Breast epithelium (tissue), 3 donors: ENCODE data around the gene SPHK2.

Source experiments
- POLR2AphosphoS5 ChIP-seq, 3 donors: sonication (generic); formaldehyde crosslinking; IDR thresholded peaks; one replicate each; pipeline ENCODE4 v1.6.1; 2017; ENCODE audit warnings: antibody characterized with exemption in 3 of 3
- TF ChIP-seq, protein P1 (sequence below), 3 donors: fragments of 450-650 bp; IDR thresholded peaks; one replicate each; pipeline ENCODE4 v1.5.1; 2016 to 2017; ENCODE audit warnings: antibody characterized with exemption in 3 of 3, mild to moderate bottlenecking in 3 of 3, moderate library complexity in 3 of 3

DNA sequence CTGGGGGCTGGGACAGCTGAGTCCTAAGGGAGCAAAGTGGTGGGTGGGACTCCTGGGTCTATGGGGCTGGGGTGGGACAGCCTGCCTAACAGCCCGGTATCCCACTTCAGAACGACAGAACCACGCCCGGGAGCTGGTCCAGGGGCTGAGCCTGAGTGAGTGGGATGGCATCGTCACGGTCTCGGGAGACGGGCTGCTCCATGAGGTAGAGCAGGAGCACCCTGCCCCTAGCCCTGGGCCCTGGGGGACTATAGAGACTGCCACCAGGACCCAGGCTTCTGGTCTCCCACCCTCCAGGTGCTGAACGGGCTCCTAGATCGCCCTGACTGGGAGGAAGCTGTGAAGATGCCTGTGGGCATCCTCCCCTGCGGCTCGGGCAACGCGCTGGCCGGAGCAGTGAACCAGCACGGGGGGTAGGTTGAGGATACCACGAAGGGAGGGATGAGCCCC, 8.6 kb downstream of the SPHK2 start:
- TF ChIP-seq, protein P1, sequence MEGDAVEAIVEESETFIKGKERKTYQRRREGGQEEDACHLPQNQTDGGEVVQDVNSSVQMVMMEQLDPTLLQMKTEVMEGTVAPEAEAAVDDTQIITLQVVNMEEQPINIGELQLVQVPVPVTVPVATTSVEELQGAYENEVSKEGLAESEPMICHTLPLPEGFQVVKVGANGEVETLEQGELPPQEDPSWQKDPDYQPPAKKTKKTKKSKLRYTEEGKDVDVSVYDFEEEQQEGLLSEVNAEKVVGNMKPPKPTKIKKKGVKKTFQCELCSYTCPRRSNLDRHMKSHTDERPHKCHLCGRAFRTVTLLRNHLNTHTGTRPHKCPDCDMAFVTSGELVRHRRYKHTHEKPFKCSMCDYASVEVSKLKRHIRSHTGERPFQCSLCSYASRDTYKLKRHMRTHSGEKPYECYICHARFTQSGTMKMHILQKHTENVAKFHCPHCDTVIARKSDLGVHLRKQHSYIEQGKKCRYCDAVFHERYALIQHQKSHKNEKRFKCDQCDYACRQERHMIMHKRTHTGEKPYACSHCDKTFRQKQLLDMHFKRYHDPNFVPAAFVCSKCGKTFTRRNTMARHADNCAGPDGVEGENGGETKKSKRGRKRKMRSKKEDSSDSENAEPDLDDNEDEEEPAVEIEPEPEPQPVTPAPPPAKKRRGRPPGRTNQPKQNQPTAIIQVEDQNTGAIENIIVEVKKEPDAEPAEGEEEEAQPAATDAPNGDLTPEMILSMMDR (IDR thresholded peaks at IDR 0.05): no peak
- no peak for TF ChIP-seq POLR2AphosphoS5 (IDR thresholded peaks at IDR 0.05)
